COLO829 (cell line): ENCODE results near the gene NDUFA6.
"Not testable (repeated sequence)": the region's sequence is repeated elsewhere in the genome, so short reads cannot be mapped to it uniquely, and the experiment has no call there.

ENCODE experiments used
- DNase-seq: peaks from one replicate; pipeline ENCODE4 v3.0.0; 2012; ENCODE audit warnings: low spot score

NDUFA6 gene

DNA sequence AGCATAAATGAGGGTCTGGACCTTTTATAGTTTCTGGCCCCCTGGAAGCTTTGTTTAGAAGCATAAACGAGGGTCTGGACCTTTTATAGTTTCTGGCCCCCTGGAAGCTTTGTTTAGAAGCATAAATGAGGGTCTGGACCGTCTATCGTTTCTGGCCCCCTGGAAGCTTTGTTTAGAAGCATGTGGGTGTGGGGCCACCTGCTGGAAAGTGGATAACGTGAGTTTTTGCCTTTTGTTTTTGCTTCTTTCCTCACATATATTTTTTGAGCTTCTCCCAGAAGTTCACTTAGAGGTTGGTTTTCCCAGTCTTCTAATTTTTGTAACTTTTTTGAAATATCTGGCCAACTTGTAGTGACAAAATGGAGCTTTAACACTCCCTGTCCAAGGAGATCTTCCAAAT is 22.2 kb upstream of the NDUFA6 start:
- not testable (repeated sequence) for DNase-seq

DNA sequence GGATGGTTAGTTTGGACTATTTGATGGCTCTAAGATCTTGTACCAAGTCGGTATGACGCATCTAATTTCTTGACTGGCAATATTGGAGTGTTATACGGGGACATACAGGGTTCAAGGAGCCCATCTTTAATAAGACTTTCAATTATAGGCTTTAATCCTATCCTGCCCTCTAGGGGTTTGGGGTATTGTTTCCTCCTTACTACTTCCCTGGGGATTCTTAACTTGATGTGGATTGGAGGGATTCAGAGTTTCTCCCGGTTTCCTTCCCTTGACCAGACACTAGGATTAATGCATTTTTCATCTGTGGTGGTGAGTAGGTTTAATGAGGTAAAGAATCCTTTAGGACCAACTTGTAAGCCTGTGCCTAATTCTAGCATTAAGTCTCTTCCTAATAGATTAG is 21.2 kb upstream of the NDUFA6 start:
- DNase-seq, result no peak

DNA sequence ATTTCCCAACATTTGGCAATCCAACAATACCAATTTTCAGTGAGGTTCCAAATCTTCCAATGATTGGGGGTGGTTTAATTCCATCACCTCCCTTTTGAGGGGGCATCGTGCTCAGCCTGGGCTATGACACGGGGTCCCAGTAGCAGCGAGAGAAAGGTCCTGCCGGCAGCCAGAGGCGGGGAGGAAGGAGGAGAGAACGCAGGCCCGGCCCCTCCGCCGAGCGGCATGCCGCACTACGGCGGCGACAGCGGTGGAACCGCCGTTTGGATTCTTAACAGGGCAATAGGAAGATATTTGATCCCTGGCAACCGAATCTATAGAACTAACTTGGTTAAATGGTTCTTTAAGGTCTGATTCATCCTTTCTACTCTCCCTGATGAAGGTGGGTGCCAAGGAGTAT is 18.3 kb upstream of the NDUFA6 start:
- no peak for DNase-seq

DNA sequence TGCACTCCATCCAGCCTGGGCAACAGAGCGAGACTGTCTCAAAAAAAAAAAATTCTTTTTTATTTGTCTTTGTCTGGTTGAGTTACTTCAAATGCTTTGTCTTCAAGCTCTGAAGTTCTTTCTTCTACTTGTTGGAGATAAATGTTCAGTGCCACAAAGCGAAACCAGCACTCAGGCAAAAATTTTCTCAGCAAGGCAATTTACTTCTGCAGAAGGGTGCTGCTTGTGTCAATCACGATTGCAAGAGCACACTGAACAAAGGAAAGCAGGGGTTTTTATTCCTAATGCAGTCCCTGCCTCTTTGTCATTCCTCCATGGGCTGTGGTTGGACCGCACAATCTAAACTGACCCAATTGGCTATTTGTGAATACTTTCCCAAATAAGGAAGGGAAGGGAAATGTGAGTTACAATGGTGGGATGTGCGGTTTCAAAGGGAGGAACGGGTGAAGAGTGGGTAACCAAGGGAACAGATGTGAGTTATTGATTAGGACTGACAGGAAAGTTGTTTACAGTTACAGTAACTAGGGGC is 13.8 kb upstream of the NDUFA6 start:
- not testable (repeated sequence) for DNase-seq

- no peak for DNase-seq
Measured at GRCh38 chr22:42101199-42101598, 10.6 kb upstream of the NDUFA6 start.

DNA sequence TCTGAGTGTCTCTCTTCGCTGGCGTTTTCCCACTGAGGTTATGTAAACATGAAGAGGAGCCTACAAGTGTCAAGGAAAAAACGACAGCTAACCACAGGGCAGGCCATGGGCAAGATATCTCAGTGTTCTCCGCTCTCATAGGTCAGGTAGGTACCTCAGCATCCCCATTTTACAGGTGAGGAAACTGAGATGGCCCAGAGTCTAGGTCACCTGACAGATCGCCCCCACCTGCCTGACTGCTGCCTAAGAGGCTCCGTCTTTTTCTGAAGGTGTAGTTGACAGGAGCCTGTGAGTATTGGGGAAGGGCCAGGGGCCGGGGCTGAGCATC is 847 bp upstream of the NDUFA6 start:
- DNase-seq, result no peak

DNA sequence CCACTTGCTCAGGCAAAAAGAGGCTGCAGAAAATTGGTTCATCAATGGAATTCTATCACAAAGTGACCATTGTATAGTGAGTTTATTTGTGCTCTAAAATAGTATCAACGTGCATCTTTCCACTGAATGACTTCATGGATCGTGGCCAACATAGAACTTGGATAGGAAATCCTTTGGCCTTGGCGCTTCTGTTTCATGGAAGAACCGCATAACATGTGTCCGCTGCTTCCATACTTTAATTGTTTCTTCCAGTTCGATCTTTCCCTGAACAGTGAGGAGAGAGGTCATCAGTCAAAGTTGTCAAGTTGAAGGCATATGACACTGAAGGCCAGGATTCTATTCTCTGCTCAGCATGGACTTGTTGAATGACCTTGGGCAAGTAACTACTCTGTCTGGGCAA is 4.5 kb downstream of the NDUFA6 start:
- DNase-seq, result no peak

GRCh38 chr22:42084874-42085273 is 5.7 kb downstream of the NDUFA6 start:
- no peak for DNase-seq

GRCh38 chr22:42083119-42083518 is 7.5 kb downstream of the NDUFA6 start:
- no peak for DNase-seq

GRCh38 chr22:42080287-42080686 is 10.3 kb downstream of the NDUFA6 start:
- DNase-seq, result no peak

DNA sequence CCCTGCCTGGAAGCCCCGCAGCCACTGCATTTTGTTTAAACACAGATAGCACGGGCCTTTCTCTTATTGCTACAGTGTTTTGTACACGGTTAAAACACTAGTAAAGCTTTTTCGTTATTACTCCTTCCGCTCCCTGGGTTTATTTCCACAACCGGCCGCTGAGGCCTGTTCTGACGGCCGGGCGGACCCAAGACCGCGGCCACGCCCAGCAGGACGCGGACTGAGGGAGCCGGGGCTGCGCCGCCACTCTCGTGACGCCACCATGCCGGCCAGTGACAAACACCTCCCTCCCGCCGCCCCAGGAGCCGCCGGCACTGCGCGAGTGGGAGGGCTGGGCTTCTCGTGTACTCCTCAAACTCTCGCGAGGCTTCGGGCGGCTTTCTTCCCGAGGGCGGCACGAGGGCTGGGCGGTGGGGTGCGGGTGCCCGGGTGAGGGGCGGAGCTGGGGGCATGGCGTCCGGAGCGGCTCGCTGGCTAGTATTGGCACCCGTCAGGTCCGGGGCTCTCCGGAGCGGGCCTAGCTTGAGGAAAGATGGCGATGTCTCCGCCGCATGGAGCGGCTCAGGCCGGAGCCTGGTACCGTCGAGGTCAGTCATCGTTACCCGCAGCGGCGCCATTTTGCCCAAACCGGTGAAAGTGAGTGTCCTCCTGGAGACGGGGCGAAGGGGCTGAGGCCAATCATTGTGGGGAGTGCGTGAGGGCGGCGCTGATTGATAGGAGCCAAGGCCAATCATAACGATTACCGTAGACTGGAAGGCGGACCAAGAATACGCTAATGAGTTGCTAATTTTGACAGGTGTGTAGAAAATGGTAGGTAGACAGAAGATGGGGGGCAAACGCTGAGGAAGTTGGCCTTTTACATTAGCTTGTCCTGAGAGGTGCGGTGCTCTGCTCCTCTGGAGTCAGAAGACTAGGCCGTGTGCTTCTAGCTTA is 11.0 kb downstream of the NDUFA6 start, which contains the start of gene SMDT1:
Gene SMDT1 (plus strand): TSS at position 382 of the 933 bp plus-strand sequence. CDS start 69 bp downstream, at position 451.
- DNase-seq, result peak; percentile 100

GRCh38 chr22:42078469-42079318 is 11.9 kb downstream of the NDUFA6 start:
- no peak for DNase-seq

- DNase-seq, result no peak
Measured at GRCh38 chr22:42077486-42078125, 13.0 kb downstream of the NDUFA6 start.

DNA sequence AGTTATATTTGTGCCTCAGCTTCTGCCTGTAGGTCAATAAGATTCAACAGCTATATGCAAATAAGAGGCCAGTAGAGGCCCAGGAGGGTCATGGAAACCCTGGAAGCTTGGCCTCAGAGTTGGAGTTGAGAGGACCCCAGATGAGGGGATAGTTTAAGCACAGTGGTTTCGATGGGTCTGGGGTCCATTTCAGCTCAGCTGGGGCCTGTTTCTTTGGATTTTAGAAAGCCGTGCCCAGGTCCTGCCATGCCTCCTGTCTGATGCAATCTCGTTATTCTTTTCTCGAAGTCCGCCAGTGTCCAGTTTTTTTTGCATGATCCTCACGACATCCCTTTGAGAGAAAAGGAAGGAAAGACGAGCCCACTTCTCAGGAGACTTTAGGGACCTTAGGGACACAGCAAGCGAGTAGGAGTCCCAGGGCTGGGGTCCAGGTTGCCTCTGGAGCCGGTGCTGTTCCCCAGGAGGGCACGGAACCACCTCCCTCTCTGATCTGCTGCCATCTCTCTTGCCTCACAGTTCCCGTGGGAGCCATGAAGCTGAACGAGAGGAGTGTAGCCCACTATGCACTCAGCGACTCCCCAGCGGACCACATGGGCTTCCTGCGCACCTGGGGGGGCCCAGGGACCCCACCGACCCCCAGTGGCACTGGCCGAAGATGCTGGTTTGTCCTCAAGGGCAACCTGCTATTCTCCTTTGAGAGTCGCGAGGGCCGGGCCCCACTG is 13.6 kb downstream of the NDUFA6 start:
- no peak for DNase-seq

DNA sequence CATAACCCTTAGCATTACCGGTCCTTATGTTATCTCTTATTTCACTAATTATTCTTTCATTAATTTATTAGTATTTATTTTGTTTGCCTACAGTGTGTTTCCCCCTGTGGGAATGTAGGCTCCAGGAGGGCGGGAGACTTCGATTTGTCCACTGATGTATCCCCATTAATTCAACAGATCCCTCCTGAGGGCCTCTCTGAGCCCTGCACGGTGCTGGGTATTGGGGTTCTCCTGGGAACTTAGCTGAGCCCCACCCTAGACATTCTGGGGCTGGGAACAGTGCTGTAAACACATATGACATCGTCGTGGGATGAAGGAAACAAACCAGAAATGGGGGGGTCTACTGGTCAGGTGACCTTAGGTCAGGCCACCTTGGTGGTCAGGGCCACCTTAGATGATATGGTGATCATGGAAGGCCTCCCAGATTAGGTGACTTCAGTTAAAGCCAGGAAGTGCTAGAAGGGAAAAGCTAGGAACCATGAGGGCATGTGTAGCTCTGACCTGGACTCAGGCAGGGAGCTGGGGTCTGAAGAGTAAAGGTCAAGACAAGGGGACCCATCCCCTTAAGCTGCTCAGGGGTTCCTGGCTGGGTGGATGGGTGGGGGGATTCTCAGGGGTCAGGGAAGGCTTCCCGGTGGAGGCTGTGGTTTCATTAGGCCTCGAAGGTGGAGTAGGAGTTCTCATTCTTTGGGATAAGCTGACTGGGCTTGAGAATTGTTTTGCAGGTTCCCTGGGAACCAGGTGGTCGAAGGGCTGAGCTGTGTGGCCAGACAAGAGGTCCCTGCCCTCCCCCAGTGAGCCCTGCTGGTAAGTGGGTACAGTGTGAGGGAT is 15.5 kb downstream of the NDUFA6 start:
- DNase-seq, result no peak

- DNase-seq, result no peak
Measured at GRCh38 chr22:42074132-42074811, 16.3 kb downstream of the NDUFA6 start, which contains the start of gene PHETA2. PHETA2 (plus strand) TSS chr22:42074248; CDS start chr22:42077294, 3,046 bp downstream.

DNA sequence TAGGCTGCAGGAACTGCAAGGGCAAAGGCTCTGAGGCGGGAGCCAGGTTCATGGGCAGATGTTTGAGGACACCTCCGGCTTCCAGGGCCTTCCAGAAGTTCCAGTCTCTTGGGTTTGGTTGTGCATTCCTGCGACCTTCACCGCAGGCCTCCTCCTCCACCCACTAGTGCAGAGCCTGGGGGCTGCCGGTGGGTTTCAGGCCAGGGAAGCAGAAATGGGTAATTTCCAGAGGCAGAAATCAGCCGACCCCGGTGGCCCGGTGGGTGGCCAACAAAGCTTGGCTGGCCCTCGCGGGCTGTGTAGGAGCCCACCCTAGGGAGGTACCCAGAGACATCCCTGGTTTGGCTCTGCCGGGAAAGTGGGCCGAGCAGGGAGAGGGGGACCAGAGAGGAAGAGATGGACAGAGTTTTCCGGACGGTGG is 16.9 kb downstream of the NDUFA6 start:
- DNase-seq, result no peak

DNA sequence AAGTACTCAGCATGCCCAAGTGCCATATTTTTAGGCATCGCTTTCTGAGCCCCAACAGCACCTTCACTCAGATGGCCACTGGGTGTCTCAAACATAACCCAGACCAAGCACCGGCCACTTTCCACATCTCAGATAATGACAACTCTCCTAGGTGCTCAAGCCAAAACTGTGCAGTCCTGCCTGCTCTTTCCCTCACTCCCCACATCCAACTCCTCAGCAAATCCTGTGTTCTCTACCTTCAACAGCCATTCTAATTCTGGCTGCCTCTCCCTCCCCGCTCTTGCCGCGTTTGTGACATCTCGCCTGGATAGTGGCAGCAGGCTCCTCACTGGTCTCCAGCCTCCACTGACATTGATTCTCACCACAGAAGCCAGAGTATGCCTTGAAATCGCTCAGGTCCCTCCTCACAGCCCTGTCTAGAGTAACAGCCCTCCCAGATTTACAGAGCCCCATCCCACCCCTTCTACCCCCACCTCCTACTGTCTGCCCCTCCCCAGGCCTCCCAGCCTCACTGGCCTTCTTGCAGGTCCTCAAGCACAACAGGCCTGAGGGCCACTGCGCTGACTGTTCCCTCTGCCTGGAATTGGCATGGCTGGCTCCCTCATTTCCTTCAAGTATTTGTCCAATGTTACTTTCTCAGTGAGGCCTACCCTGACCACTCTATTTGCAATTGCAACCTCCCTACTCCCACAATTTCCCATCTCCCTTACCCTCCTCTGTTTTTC is 17.8 kb downstream of the NDUFA6 start:
- DNase-seq, result no peak

- DNase-seq, result not testable (repeated sequence)
Measured at GRCh38 chr22:42071508-42071907, 19.1 kb downstream of the NDUFA6 start.
